H1 (cell line): ENCODE results near the gene LRRC61. TPM values are rescaled to one million over a fixed set of nuclear protein-coding genes. Genes with fewer than 3 reads are reported as not detected.

Experiments used
- BRCA1 ChIP-seq: IDR thresholded peaks from 2 replicates; pipeline ENCODE4 v1.6.1; 2012; ENCODE audit warnings: low read depth, low read length, improper control_type of control experiment
- CHD7 ChIP-seq: fragments of 300-600 bp; sonication (generic); IDR thresholded peaks from 2 replicates; pipeline ENCODE4 v1.7.1; 2012; ENCODE audit warnings: low read length, moderate library complexity, mild to moderate bottlenecking, inconsistent platforms; ENCODE audit not compliant: insufficient replicate concordance
- CTCF ChIP-seq, 3 experiments: IDR thresholded peaks; 1 replicate in 2 of 3; 2 replicates in 1 of 3; pipeline versions ENCODE4 v1.5.1 to v1.6.1; 2011; ENCODE audit warnings: low read length in 3 of 3, mild to moderate bottlenecking in 3 of 3, inconsistent platforms in 2 of 3, low read depth in 1 of 3, moderate library complexity in 1 of 3; ENCODE audit not compliant: insufficient read depth in 1 of 3; ENCODE audit errors: control extremely low read depth in 1 of 3
- E2F6 ChIP-seq: IDR thresholded peaks from 2 replicates; pipeline ENCODE4 v1.6.1; 2012; ENCODE audit warnings: inconsistent platforms
- GTF2F1 ChIP-seq: IDR thresholded peaks from 2 replicates; pipeline ENCODE4 v1.6.1; 2012; ENCODE audit warnings: low read depth, low read length, improper control_type of control experiment, borderline replicate concordance
- polyA plus RNA-seq, 7 experiments: library from polyadenylated mRNA; depleted of rRNA in 3 of 7; stranded (reverse) in 5 of 7; unstranded in 2 of 7; fragments of >200 nt in 5 of 7; fragments of 200-250 nt in 2 of 7; gene quantifications; 1 replicate in 5 of 7; 2 replicates in 1 of 7; 4 replicates in 1 of 7; pipeline versions ENCODE4 v1.2.1 to v1.2.3, GENCODE V29; 2011 to 2013; ENCODE audit warnings: missing spikeins in 2 of 7, mixed read lengths in 2 of 7
- total RNA-seq: library from RNA; stranded (reverse); fragmentation: NEBNext Ultra II Directional; extraction: Animal tissue kit (Norgen Biotek cat#: 25700); gene quantifications from 2 replicates; pipeline ENCODE4 v1.2.1, GENCODE V29; 2021

Gene LRRC61
- total and polyA plus RNA-seq, 2 of the 8 experiments (the other 6 are each of a cell fraction or from before 2014, with no cell fraction given), result 0.73 to 44.8 TPM

GRCh38 chr7:150341263-150342120 is 18.3 kb downstream of the LRRC61 start, which contains the start of gene RARRES2 (continued):
- TF ChIP-seq CTCF (IDR thresholded peaks at IDR 0.05; ENCODE audit: control extremely low read depth in 1 of 3, insufficient read depth in 1 of 3, low read depth in 1 of 3, low read length in 3 of 3), result no peak
- no peak for TF ChIP-seq BRCA1
- peak; percentile 28 for TF ChIP-seq E2F6
- no peak for TF ChIP-seq GTF2F1
- no peak for TF ChIP-seq CHD7
